ENCODE measurements around the gene PSMC3IP. TPM values are rescaled to one million over a fixed set of nuclear protein-coding genes. Genes with fewer than 3 reads are reported as not detected.

PSMC3IP gene
- polyA plus RNA-seq, 1 donor from 2014 or later, result 22.5 TPM

- Histone ChIP-seq H3K36me3 (ENCODE audit: insufficient read depth, low read length) (no peaks in the 10 kb centered on the region), H3K27ac (ENCODE audit: low read length) (peak overlapping the region; percentile 60)
Observed at GRCh38 chr17:42578282-42578869, 847 bp upstream of the PSMC3IP start.

GRCh38 chr17:42577140-42577531 lies 393 bp downstream of the PSMC3IP start:
- Histone ChIP-seq H3K4me2 (ENCODE audit: low read length) (peak overlapping the region; percentile 98), H3K27ac (ENCODE audit: low read length) (peak overlapping the region; percentile 20), H3K79me2 (replicated peaks; ENCODE audit: insufficient read depth, low read length) (peaks cover 12% of the 10 kb centered on the region), H4K20me1 (ENCODE audit: insufficient read depth) (no peaks in the 10 kb centered on the region), H3K9ac (ENCODE audit: low read length) (peak overlapping the region; percentile 73), H3K9me3 (ENCODE audit: low read length) (no peaks in the 10 kb centered on the region), H3F3A (ENCODE audit: insufficient read depth, low read length, poor library complexity, severe bottlenecking) (no peaks in the 10 kb centered on the region), H3K9me2 (ENCODE audit: insufficient read depth, low read length) (no peaks in the 10 kb centered on the region), H3K4me3 (ENCODE audit: low read length) (peak overlapping the region; percentile 93), H2AFZ (ENCODE audit: low read depth, low read length) (no peak overlapping the region), H3K36me3 (ENCODE audit: insufficient read depth, low read length) (peaks cover 7% of the 10 kb centered on the region), H3K27me3 (ENCODE audit: insufficient read depth, low read depth, low read length) (no peaks in the 10 kb centered on the region)
- TF ChIP-seq TAF1 (IDR thresholded peaks at IDR 0.05; ENCODE audit: low read depth) (no peak), REST (IDR thresholded peaks at IDR 0.05; ENCODE audit: borderline replicate concordance) (no peak), RAD21 (conservative IDR thresholded peaks at IDR 0.05) (no peak), EZH2 (IDR thresholded peaks at IDR 0.05; ENCODE audit: borderline replicate concordance, insufficient read depth, low read length, poor library complexity, severe bottlenecking) (no peak), POLR2AphosphoS5 (IDR thresholded peaks at IDR 0.05) (no peak), SMC3 (conservative IDR thresholded peaks at IDR 0.05; ENCODE audit: poor library complexity) (no peak), EP300 (conservative IDR thresholded peaks at IDR 0.05; ENCODE audit: poor library complexity, severe bottlenecking) (no peak), MXI1 (conservative IDR thresholded peaks at IDR 0.05; ENCODE audit: poor library complexity, severe bottlenecking) (no peak)
- TF ChIP-seq, protein P1, sequence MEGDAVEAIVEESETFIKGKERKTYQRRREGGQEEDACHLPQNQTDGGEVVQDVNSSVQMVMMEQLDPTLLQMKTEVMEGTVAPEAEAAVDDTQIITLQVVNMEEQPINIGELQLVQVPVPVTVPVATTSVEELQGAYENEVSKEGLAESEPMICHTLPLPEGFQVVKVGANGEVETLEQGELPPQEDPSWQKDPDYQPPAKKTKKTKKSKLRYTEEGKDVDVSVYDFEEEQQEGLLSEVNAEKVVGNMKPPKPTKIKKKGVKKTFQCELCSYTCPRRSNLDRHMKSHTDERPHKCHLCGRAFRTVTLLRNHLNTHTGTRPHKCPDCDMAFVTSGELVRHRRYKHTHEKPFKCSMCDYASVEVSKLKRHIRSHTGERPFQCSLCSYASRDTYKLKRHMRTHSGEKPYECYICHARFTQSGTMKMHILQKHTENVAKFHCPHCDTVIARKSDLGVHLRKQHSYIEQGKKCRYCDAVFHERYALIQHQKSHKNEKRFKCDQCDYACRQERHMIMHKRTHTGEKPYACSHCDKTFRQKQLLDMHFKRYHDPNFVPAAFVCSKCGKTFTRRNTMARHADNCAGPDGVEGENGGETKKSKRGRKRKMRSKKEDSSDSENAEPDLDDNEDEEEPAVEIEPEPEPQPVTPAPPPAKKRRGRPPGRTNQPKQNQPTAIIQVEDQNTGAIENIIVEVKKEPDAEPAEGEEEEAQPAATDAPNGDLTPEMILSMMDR (IDR thresholded peaks at IDR 0.05; ENCODE audit: poor library complexity, severe bottlenecking), result no peak

More at GRCh38 chr17:42578282-42578869, 847 bp upstream of the PSMC3IP start:
- Histone ChIP-seq H2AFZ (ENCODE audit: low read depth, low read length) (no peak overlapping the region), H3K9me3 (ENCODE audit: low read length) (no peaks in the 10 kb centered on the region), H3K4me2 (ENCODE audit: low read length) (peak overlapping the region; percentile 98), H4K20me1 (ENCODE audit: insufficient read depth) (no peaks in the 10 kb centered on the region), H3K79me2 (replicated peaks; ENCODE audit: insufficient read depth, low read length) (peaks cover 12% of the 10 kb centered on the region), H3K27me3 (ENCODE audit: insufficient read depth, low read depth, low read length) (no peaks in the 10 kb centered on the region), H3F3A (ENCODE audit: insufficient read depth, low read length, poor library complexity, severe bottlenecking) (no peaks in the 10 kb centered on the region), H3K9me2 (ENCODE audit: insufficient read depth, low read length) (no peaks in the 10 kb centered on the region), H3K9ac (ENCODE audit: low read length) (peak overlapping the region; percentile 73), H3K4me3 (ENCODE audit: low read length) (peak overlapping the region; percentile 93)
- TF ChIP-seq SMC3 (conservative IDR thresholded peaks at IDR 0.05; ENCODE audit: poor library complexity), result peak; percentile 68
- TF ChIP-seq RAD21 (conservative IDR thresholded peaks at IDR 0.05), result peak; percentile 75
- TF ChIP-seq, protein P1 (IDR thresholded peaks at IDR 0.05; ENCODE audit: poor library complexity, severe bottlenecking), result peak; percentile 77
- no peak for TF ChIP-seq REST (IDR thresholded peaks at IDR 0.05; ENCODE audit: borderline replicate concordance)
